HG03469 (cell line): ENCODE measurements around the gene R3HCC1L.
"Not testable (repeated sequence)": the region's sequence is repeated elsewhere in the genome, so short reads cannot be mapped to it uniquely, and the experiment has no call there.

ENCODE experiments used
- ATAC-seq: cut with Tn5 transposase; IDR thresholded peaks from one replicate; pipeline ENCODE4 v1.9.1; 2021; ENCODE audit warnings: mild to moderate bottlenecking, moderate library complexity, moderate number of reproducible peaks; ENCODE audit not compliant: unreplicated experiment

Gene R3HCC1L

DNA sequence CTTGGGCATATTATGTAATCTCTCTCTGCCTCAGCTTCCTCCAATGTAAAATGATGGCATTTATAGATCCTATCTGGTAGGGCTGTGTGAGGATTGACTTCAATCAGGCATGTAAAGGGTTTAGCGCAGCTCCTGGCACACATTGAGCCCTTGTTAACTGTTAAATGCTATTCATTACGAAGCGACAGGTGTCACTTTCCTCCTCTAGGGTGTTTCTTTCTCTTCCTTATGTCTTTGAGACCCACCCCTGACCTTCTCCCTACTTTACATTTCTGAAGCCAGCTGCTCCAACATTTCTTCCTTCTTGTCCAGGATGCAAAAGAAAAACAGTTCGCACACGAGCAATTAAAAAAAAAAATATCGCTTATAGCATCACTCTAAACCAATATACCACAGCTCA is 5.7 kb upstream of the R3HCC1L start:
- ATAC-seq, result no peak

DNA sequence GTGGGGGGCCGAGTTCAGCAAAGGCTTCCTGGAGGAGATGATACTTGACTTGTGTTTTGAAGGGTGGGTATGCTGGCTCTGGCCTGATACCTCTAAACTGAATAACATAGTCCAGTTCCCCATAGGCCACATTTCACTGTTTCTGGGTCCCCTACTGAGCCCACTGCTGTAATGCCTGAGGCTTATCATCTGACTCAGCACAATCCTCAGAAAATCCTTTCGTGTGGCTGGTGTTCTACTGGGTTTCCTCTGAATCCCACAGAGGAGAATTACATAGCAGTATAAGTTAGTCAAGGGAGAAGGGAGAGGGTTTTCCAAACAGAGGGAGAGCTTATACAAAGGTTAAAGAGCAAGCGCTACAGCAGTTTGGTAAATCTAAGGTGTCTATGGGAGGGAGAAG is 2.8 kb upstream of the R3HCC1L start:
- ATAC-seq, result no peak

DNA sequence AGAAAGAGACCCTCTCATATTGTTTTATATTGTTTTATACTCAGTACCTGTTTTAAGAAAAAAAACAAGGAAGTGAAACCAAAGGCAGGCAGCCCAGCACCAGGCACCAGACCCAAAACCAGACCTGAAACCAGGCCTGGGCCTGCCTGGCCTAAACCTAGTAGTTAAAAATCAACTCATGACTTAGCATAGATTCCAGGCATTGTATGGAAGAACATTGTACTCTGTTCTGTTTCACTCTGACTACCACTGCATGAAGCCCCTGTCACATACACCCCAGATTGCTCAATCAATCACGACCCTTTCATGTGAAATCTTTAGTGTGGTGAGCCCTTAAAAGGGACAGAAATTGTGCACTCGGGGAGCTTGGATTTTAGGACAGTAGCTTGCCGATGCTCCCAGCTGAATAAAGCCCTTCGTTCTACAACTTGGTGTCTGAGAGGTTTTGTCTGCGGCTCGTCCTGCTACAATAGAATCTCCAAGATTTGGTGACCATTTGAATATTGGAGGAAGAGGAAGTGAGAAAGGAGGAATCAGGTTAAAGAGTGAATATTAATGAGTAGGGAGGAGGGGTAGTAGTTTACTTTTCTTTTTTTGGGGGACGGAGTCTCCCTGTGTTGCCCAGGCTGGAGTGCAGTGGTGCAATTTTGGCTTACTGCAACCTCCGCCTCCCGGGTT is 1.2 kb upstream of the R3HCC1L start:
- ATAC-seq, result peak; percentile 30

DNA sequence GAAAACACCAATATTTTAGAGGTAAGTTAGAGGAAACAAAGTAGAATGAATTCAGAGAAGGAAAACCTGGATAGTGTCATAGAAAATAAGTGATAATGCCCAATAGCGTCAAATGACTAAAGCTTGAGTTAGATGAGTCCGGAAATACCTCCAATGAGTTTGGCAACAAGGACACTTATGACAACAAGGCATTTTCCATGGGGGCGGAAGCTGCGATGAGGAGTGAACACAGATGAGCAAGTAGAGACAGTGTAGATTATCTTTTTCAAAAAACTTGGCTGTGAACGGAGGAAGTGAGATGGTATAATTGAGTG is 383 bp upstream of the R3HCC1L start:
- no peak for ATAC-seq

DNA sequence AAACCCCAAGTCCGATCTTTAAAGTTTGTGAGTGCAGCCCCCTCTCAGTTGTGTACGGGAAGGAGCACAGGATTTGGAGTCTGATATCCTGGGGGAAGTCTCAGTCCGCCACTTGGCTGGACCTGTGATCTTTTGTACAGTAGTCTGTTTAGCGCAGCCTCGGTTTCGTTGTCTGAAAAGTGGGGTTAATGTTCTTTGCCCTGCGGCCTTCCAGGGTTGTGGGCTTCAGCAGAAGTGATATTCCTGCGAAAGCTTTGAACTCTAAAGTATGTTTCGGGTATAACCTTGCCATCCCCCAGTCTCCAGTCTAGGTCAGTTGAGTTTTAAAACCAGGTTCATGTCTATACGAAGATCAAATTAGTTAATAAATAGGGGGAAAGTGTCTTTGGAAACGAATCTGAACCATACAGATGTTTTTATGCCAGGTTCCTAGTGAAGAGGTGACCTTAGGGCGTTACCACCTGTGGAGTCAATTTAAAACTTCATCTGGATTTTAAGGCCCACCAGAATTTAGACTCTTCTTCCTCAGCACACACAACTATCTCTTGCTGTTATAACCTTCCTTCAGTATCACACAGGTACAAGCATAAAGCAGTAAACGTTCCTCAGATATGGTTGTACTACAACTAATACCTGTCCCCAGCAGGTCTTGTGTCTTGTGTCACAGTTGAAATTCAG is 904 bp downstream of the R3HCC1L start:
- ATAC-seq, result no peak

DNA sequence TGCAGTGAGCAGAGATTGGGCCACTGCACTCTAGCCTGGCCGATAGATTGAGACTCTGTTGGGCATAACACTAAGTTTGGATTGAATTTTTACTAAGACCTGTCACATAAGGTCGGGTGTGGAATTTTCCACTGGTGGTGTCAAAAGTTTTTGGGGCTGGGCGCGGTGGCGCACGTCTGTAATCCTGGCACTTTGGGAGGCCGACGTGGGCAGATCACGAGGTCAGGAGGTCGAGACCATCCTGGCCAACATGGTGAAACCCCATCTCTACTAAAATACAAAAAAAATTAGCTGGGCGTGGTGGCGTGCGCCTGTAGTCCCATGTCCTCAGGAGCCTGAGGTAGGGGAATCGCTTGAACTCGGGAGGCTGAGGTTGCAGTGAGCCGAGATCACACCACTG is 2.3 kb downstream of the R3HCC1L start:
- ATAC-seq, result not testable (repeated sequence)

DNA sequence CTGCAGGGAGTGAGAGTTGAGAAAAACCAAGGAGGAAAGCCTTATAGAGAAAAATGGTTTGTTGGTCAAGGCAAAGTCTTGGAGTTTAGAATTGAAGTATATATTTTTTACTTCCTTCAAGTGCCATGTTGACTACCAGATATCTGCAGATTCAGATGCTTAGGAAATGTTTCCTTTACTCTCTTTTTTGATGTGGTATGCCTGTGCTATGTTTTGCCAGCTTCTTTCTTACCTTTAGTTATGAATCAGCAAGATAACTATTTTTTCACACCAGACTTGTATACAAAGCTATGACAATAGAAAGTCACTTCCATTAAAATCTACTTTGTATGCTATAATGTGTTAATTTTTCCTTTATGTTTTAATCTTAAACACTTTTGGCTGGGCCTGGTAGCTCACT is 3.6 kb downstream of the R3HCC1L start:
- no peak for ATAC-seq

DNA sequence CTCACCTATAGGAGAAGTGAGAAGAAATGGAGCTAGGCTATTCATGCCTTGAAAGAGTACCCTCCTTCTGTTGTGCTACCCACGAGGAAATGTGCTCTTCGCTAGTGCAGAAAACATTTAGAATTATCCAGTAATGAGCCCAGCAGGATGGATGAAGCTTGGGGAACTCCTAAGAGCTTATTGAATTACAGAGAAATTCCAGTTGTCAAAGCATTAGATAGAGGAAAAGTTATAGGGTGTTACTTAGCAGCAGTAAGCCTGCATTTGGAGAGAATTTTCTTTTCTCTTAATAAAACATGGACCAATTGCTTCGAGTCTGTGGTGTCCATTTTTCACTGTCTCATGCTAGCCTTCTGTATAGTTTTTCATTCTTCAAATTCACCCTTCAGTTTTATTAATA is 5.0 kb downstream of the R3HCC1L start:
- no peak for ATAC-seq

DNA sequence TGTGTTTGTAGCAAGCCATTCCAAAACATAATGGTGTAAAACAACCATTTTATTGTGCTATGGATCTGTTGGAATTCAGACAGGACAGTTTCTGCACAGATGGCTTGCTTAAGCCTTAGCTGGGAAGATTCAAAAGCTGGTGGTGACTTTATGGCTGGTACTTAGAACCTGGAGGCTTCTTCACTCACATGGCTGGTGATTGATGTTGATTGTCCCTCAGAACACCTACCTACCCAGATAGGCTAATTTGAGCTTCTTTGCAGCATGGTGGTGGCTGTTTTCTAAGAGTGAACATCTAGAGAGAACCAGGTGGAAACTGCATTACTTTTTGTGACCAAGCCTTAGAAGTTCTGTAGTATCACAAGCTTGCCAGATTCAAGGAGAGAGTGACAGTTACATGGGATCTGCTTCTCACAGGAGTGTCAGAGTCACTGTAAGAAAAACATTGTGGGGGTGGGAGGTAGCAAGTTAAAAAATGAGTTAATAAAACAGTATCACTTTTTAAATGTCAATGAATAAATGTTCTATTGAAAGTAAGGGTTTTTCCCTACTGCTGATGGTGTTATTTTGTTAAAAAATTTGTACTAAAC is 7.1 kb downstream of the R3HCC1L start:
- ATAC-seq, result no peak

DNA sequence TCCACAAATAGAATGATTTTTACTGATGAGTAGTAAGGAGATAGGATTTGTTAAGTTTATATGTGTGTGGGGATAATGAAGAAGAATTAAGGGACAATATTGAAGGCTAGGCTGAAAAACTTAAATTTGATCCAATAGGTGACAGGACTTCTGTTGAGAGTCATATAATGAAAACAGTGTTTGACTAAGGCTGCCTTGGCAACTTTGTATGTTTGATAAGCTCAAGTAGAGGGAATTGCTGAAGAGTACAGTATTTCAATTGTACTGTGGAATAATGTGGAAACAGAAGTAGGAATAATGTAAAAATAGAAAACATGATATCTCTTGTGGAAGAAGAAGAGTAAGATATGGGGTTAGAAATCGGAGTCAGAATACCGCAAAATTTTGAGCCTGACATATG is 10.5 kb downstream of the R3HCC1L start:
- ATAC-seq, result no peak

DNA sequence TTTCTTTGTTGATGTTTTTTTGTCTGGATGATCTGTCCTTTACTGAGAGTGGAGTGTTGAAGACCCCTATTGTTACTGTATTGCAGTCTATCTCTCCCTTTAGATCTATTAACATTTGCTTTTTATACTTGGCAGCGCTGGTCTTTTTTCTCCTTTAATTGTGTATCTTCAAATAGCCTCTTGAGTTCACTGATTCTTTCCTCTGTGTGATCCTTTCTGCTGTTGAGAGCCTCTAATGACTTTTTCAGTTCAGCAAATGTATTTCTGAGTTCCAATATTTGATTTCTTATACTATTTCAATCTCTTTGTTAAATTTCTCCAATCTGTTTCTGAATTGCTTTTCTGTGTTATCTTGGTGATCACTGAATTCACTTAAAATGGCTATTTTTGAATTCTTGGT is 15.4 kb downstream of the R3HCC1L start:
- ATAC-seq, result no peak

DNA sequence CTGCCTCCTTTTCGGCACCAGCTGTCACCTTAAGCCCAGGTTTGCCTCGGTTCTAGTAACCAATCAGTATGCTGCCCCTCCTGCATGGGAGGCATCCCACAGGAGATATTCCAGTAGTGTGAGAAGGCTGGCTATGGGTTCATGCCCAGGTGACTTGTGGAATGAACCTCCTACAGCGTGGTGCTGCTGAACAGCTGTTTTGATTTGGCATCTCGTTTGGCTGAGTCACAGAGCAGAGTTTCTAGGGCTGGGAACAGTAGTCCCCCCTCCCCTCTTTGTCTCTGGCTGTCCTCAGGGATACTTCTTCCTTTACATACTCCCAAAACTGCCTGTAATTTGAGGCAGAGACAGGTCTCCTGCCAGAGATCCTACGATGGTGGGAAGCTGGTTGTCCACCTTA is 16.1 kb downstream of the R3HCC1L start:
- no peak for ATAC-seq

DNA sequence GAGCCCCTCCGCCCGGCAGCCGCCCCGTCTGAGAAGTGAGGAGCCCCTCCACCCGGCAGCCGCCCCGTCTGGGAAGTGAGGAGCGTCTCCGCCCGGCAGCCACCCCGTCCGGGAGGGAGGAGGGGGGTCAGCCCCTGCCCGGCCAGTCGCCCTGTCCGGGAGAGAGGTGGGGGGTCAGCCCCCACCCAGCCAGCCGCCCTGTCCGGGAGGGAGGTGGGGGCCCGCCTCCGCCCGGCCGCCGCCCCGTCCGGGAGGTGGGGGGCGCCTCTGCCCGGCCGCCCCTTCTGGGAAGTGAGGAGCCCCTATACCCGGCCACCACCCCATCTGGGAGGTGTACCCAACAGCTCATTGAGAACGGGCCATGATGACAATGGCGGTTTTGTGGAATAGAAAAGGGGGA is 18.3 kb downstream of the R3HCC1L start:
- ATAC-seq, result not testable (repeated sequence)

DNA sequence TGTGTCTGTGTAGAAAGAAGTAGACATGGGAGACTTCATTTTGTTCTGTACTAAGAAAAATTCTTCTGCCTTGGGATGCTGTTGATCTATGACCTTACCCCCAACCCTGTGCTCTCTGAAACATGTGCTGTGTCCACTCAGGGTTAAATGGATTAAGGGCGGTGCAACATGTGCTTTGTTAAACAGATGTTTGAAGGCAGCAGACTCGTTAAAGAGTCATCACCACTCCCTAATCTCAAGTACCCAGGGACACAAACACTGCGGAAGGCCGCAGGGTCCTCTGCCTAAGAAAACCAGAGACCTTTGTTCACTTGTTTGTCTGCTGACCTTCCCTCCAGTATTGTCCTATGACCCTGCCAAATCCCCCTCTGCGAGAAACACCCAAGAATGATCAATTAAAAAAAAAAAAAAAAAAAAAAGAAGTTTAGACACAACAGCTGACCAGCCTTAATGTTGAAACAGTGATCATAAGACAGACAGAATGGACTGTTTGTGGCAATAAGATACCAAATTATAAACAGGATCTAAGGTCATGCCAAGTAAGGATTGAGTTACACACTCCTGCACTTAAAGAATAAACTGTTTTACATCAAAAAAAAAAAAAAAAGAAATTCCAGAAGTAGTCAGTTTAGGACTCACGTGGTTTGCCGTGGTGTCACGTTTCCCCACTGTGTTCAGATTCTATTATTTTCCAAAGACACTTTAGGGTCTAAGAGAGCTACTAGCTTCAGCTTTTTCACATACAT is 18.9 kb downstream of the R3HCC1L start:
- not testable (repeated sequence) for ATAC-seq

DNA sequence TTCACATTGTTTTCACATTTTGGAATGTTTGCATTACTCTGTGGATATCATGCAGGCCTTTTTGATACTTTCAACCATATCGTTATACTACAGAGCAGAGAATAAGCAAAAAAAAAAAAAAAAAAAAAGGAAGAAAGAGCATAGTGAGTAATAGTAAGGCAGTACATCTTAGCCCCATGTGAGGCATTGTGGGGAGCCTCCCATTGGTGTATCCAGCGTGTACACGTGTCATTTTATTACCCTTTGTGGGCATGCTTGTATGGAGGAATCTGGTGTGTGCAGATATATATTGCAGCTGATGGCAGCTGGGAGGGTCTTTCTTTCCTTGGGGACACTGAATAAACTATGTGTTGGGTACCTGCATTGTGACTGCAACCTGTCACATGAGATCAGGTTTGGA is 19.6 kb downstream of the R3HCC1L start:
- no peak for ATAC-seq

DNA sequence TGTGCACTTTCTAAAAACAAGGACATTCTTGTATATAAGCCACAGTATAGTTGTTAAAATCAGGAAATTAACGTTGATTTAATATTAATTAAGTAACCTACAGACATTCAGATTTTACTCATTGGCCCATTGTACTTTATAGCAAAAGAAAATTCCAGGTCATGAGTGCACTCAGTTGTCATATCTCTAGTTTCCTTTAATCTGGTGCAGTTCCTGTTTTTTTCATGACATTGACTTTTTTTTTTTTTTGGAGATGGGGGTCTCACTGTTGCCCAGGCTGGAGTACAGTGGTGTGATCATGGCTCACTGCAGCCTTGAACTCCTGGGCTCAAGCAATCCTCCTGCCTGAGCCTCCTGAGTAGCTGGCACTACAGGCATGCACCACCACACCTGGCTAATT is 24.1 kb downstream of the R3HCC1L start:
- no peak for ATAC-seq

DNA sequence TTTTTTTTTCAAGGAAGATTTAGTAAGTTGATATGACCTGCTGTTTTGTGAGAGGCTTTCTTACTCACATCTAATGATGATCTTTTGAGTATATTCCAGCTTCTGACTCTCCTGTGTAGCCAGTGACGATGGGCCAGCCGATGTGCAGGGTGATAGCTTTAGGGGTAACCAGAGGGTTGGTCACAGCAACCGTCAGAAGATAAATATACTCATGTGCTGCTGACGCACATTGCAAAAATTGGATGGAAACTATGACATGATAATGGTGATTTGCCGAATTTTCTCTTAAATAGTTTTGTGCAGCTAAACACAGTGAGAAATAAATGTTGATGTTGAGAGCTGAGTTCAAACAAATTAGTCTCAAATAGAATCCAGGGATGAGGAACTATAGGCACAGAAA is 29.5 kb downstream of the R3HCC1L start:
- ATAC-seq, result no peak

DNA sequence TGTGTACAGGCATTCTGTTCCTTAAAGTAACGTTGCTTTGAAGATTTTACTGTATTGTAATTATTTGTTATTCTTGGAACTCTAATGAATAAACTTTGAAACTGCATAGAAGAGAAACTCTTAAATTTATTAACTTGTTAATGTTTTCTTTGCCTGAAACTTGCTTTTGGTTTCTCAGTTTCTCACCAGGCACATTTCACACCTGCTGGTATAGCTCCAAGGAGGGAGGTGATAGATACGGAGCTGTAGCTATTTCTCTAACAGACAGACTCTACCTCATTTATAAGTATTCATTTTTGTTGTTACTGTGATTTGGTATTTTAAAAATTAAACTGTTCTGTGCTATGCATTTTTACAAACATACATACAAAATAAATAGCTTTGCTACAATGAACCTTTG is 32.7 kb downstream of the R3HCC1L start:
- no peak for ATAC-seq

DNA sequence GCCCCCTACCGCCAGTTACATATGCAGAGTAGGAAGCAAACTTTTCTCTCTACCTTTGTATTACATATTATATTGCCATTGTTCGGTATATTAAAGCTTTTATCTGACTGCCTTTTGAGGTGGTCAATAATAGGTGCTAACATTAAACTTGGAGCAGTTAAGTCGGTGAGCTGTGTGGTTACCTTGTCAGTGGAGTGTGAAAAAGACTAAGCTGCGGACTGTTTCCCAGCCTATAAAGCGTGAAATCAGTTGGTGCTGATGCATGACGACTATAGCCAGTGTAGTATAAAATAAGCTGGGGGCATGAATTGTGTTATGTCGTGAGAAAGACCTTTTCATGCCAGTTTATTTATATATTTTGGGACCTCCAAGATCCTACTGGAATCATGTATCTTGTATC is 33.7 kb downstream of the R3HCC1L start:
- ATAC-seq, result no peak

DNA sequence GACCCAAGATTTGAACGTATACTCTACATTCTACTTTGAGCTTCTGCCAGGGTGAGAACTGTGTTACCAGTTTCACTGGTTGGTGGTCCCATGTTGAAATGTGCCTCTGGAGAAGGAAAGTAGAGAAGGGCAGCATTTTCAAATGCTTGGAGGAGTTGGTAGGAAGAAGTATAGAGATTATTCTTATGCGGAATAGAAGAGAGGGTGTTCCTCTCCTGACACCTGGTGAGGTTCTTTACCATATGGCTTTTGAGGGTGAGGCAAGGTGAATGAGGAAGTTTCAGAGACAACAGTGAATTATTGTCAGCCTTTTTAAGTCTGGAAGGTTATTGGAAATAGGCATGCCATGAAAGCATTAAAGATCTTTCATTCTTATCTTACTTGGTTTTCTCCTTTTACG is 34.3 kb downstream of the R3HCC1L start:
- no peak for ATAC-seq

DNA sequence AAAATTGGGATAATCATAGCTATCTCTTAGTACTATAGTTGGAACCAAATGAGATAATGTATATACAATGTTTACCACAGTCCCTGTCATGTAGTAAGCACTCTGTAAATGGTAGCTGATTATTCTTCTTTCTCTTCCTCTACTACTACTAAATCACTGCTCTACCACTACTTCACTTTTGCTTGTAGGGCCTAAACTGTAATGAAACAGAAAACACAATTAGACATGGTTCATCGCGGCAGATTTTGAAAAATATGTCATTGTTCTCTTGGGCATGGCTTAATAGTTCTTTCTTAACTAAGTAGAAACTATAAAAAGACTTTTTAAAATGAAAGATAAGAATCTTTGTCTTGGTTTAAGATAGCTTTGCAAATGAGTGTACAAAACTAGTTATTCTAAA is 34.9 kb downstream of the R3HCC1L start:
- ATAC-seq, result no peak
